NCI-H2107 (cell line): ENCODE measurements around the gene EFEMP1.

Source experiments
- DNase-seq: peaks from one replicate; lab custom pipeline; 2025; lab: John Stamatoyannopoulos, UW

The EFEMP1 gene, protein sequence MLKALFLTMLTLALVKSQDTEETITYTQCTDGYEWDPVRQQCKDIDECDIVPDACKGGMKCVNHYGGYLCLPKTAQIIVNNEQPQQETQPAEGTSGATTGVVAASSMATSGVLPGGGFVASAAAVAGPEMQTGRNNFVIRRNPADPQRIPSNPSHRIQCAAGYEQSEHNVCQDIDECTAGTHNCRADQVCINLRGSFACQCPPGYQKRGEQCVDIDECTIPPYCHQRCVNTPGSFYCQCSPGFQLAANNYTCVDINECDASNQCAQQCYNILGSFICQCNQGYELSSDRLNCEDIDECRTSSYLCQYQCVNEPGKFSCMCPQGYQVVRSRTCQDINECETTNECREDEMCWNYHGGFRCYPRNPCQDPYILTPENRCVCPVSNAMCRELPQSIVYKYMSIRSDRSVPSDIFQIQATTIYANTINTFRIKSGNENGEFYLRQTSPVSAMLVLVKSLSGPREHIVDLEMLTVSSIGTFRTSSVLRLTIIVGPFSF

DNA sequence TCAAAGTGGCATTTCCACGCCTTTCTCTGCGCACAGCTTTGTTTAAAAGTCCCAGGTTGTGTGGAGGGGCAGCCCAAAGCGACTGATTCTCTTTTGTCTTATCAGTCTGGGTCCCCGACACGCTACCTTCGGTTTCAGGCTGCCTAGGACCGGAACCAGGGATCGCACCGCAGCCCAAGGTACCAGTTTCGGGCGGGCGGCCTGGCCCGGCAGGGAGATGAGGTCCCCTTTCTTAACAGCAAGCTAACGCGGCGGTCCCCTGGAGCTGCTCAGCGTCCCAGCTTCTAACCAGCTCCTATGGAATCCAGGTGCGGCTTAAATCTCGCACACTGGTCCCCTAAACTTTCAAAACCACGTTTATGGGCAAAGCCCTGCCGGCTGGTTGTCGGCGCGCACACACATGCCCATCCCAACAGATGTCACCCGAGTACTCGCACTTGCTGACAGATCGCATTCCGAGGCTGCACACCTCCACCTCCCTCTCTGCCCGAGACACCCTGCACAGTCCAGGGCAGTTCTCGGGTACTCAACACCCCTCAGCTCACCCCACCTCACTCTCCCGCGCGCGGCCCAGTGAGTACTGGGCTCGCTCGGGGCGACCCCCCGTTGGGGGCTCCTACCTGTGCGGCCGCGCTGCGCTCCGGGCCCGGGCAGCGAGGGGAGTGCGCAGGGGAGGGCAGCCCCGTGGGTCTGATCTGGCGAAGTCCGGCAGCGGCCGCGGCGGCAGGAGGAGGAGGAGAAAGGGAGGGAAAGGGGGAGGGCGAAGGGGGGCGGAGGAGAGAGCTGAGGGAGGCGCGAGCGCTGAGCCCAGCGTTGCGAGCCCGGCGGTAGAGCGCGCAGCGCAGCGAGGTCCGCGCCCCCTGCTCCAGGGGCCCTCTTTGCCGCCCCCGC is at the start of gene EFEMP1:
Gene EFEMP1 (minus strand): TSS at position 692 of the 891 bp plus-strand sequence. CDS start 1,342 bp downstream, outside the sequence.
- DNase-seq: peak; percentile 2

DNA sequence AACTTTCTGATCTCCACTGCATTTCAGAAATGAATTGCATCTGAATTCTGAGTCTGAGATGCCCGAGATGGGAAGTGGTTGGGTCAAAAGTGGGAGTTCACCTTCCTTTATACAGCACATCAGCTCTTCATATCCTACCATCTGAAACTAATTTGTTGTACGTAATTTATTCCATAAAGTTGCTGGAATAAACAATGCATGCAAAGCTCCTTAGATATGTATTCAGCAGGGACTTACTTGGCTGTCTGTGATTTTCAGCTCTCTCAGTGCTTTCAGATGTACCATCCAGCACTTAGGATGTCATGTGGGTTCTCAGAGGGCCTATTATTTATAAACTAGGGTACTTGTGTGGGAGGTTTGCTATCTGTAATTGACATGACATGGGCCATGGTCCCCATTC is 46.9 kb upstream of the EFEMP1 start:
- DNase-seq: no peak

DNA sequence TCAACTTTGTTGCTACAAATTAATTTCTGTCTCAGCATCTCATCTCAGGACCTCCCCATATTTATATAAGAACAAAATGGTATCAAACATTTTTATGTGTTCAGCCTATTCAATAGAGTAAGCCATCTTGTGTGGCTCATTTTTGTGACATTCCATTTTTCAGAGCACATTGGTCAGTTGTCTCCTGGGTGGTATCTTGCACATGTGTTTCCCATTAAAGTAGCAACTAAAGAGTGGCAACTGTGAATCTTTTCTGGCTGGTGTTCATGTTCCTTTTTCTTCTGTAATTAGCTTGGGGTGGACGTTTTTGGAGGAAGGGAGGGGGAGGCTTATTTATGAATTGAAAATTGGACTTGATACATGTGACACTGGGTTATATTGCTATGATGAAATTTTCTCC is 45.4 kb upstream of the EFEMP1 start:
- DNase-seq: no peak

DNA sequence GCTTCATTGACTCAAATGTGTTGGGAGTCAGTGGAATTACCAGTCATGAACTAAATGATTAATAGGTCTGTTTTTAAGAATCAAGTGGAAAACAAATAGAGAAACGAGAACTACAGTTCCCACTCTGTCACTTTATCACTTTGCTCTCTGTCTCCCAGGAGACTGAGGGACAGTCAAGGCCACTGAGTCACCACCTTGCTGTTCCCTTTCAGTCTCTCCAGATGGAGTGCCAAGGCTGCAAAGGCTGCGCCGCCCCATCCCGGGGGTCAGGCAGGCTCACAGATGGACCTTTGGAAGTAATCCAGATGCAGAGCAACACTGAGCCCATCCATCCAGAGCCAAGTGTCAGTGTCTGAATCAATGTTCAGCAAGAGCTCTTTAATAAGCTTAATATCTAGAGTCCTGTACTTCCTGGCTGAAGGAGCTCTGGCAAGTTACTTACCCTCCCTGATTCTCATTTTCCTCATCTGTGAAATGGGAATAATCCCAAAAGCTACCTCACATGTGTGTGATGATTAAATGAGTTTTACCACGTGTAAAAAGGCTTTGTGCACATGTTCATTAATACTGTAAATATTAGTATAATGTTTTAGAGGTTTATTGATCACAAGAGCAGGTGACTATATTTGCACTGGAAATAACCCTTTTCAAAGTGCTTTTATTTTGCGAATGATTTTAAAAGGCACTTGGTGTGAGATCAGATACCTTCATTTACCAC is 43.0 kb upstream of the EFEMP1 start:
- no peak for DNase-seq

DNA sequence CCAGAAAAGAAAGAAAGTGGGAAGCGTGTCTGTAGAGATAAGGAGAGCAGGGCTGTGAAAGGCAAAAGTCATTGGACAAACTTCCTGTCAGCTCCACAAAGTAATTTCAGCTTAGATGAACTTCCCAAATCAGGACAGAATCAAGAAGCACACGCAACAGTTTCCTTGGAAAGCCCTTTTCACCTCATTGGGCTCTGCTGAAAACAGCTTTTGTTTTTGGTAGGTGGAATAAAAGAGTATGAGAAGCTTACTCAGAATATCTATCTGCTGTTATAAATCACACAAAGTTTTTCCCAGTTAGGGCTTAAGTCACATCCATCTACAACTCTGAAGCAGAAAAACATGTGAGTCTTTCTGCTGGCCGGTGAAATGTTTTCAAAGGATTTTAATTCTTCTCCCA is 42.4 kb upstream of the EFEMP1 start:
- no peak for DNase-seq

DNA sequence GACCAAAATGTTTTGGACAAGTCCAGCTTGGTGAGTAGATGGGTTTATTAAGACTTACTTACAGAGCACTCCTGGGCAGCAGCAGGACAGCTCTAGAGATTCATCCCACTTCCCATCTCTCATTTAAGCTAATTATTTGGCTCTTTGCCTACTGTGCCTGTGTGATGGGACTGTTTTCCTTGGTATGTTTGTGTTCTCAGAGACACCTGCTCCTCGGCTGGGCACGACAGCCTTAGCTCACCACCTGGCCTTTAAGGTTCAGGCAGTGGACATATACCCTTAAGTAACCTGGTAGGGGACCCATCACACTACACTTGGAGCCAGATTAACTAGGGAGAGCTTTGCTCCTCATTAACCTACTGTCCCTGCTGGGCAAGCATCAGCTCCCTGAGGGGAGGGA is 41.7 kb upstream of the EFEMP1 start:
- no peak for DNase-seq

DNA sequence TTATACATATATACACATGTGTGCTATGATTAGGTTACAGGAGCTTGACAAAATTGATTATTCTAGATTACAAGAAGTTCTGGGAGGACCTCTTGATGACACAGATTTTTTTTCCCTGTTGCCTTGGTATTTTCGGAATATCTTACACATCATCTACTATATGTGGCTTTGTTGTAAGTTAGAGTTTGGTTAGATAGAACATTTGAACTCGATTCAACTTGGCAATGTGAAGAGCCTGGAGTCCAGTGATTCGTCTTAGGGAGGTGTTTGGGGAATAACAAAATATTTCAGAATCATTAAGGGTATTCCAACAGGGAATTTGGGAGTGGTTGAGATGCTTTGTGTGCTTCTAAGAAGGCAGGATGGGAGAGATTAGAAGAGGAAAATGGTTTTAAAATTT is 39.3 kb upstream of the EFEMP1 start:
- DNase-seq: no peak

DNA sequence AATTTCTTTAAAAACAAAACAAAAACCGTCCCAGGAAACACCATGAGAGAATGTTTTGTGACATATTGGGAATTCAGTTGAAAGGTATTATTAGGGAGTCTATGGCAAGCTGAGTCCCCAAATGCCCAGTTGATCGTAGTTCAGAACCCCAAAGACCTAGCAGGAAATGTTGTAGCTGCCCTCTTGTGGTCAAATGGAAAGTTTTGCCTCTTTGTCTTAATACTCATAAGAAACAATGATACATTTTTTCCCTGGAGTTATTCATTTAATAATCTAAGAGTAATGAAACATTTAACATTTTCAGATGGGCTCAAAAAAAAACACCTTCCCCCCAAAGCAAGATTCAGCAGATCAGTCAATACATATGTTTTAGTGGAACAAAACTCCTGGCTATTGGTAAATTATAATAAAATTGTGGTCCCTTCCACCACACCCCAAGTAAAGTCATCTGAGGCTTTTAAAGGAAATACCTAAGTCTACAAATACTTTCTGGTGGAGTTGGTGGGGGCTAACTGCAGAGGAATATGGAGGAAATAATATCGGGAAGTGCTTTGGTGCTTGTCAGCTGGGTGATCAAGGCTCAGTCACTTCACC is 37.8 kb upstream of the EFEMP1 start:
- DNase-seq: peak; percentile 4

DNA sequence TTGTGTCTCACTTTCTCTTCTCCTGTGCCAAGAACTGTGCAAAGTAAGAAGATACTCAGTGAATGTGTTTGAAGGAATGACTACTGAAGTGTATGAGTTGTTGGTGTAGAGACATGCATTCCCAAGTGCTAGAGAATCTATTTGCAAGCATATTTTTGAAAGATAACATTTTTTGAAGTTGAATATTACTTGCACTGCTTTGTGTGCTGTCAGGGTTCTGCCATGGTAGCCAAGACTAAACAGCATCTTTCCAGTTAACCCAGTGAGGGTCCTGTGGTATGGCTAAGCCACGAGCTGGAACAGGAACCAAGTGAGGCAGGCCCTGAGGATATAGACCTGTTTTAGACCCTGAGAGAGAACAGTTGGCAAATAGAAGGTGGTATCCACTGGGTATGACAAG is 35.2 kb upstream of the EFEMP1 start:
- no peak for DNase-seq

DNA sequence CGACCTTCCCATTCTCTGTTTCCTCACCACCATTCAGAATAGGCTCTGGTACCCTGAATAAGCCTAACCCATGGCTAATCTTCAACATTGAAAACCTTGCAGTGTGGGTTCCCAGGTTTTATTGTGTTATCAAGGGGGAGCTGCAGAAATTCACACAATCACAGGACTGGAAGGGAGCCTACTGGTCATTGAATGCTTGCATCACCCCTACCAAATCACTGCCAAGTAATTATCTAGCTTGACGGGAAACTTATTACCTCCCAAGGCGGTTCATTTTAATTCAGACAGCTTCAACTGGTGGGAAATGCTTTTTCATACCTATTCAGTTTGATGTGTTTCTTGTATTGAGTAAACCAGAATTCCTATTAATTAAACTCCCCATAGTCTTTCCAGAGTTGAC is 33.6 kb upstream of the EFEMP1 start:
- no peak for DNase-seq

DNA sequence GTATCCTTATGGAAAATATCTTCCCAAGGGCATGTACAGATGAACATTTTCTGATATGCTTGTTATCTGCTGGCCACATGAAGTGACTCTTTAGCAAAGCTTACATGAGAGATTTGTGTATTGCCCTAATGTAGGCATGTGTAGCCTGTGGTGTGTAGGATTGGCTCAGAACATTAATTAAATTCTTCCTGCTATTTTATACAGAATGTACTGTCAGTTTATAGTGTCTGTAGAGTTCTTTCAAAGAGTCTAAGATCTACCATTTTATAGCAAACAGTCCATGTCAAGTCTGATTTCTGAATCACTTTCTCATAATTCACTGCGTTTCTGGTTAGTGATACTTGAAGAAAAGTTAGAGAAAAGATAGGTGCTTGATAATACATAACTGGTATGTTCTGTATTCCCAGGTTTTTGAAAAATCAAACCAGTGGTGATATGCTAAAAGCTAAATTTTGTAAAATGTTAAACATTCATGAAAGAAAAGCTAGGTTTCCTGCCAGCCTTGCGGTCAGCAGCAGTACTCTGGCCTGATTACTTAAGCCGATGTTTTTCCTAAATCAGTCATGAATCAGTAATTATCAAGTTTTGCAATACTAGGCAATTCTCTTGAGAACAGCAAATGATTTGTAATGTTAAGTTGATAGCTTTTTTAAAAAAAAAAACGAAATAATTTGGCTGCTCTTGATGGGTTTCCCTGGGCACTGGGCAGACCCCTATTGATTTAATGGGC is 30.9 kb upstream of the EFEMP1 start:
- no peak for DNase-seq

DNA sequence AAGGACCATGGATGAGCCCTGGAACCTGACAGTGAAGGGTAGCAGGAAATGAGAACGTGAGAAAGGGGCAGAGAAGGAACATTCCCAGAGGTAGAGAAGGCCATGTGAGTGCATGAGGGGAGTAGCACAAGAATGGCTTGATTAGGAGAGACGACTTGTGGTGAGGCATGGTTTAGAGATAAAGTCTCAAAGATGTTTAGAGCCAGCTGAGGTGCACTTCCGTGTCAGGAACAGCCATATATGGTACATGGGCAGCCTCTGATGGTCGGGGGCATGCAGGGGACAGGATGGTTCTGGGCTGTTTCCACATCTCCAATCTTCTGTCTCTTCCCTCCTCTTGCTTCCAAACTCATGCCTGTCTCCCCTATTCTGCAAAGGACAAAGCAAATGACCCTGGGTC is 28.8 kb upstream of the EFEMP1 start:
- DNase-seq: no peak

DNA sequence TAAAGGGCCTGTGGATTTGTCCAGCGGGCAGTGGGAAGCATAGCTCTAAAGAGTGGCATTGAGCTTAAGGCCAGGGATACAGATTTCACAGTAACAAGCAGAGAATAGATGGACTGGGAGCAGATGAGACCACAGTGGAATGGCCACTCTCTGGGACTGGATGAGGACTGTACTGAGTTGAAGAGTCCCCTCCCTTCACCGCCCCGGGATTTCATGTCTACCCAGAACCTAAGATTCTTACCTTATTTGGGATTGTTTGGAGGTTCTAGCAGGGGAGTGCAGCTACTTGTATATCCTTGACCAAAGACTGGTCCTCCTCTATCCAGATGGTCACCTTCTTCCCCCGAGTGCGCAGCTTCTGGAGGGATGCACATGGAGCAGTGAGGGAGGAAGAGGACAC is 28.0 kb upstream of the EFEMP1 start:
- no peak for DNase-seq

DNA sequence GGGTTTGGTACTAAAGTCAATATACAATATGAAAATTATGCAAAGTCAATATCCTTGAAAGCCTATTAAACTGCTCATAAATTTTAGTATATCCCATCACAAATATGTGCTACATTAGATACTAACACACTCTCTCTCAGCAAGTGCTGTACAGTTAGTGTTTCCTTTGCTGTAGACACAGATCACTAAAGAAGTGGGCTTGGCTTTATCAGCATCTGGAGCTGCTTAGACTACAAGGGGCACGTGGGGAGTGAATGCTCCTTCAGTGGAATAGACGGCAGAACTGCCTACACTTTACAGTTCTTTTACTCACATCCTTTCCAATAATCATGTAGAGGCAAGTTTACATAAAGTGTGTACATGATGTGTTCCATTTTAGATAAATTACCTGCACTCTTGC is 26.0 kb upstream of the EFEMP1 start:
- DNase-seq: no peak

DNA sequence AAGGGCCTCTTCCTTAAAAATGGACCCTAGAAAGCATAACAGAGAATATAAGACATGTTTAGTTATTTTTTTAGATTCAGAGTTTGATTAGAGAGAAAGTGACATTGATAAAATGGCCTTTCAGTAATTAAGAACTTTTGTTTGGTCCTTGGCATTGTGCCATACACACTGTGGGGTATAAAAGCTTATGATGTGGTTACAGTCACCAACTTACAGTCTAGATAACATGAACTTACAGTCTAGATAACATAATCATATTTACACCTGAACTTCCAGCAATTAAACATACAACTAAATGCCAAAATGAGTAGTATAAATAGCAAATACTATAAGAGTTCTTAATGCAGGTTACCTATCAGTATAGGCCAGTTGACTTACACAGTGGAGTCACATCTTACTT is 25.6 kb upstream of the EFEMP1 start:
- DNase-seq: no peak

DNA sequence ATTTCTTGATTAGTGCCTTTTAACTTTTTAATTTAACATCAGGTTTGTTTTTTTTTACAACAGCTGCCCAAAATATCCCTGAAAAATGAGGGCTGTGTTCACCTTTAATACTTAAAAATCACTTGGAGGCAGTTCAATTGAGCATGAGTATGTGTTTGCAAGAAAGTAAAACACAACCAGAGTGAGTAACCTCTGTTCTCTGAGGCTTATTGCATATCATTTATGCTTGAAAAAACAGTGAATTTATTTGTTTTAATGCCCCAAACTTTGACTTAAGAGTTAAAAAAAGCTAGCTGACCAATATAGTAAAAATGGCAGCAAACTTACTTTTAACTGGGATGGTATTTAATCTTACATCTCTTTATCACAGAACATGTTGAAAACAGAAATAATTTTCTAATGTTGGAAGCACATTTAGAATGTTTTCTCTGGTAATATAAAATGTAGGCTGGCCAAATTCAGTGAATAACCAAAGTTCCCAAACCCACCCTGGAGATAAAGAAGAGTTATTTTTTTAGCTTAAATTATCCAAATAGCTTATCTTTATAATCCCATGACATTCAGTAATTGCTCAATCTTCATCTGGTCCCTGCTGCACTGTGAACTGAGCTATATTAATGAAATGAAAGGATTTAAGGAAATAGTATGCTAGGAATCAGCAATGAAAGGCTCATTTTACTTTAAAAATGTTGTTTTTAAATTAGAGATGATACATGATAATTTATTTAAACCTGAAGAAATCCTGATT is 24.8 kb upstream of the EFEMP1 start:
- no peak for DNase-seq

DNA sequence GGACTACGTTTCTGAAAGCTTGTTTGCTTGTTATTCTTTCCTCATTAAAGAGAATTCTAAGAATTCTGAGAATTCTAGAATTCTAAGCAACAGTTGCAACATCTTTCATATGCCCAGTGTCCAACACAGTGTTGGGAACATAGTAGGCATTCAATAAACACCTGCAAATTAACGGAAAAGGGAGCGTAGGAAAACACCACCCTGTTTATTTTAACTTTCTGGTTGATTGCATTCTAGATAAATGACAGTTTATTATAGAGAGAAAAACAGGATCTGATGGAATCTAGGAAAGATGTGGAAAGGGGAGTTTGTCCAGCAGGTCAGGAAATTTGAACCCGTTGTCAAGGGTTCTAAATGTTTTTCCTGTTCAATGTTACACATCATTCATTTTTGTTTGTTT is 24.2 kb upstream of the EFEMP1 start:
- DNase-seq: no peak

DNA sequence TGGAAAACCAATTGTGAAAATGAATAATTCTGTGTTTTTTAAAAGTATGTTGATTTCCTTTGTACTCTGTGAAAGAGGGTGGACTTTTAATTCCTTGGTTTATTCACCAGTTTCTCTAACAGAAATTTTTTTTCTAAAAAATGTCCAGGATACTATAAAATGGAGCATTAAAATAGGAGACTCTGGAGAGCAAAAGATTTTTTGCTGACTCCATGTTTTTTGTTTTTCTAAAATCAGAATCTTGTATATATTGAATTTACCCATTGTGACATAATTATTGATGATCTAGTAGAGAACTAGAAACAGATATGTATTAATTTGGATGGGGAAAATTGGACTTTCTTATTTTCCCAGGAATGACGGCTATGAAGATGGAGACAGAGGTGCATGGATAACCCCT is 23.2 kb upstream of the EFEMP1 start:
- no peak for DNase-seq

DNA sequence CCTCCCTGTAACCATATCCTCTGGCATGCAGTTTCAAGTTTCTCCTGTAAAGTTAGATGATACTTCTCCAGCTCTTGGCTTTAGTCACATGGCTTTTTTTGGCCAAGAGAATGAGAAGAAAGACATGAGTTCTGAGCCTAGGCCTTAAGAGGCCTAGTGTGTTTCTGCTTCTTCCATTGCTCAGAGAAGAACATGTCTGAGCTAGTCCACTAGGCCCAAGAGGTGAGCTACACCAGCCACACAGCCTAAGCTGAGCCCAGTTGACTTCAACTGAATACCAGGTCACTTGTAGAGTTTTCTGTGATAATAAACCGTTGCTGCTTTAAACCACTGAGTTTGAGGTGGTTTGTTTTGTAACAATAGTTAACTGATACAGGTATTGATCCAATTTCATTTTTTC is 19.9 kb upstream of the EFEMP1 start:
- DNase-seq: no peak

DNA sequence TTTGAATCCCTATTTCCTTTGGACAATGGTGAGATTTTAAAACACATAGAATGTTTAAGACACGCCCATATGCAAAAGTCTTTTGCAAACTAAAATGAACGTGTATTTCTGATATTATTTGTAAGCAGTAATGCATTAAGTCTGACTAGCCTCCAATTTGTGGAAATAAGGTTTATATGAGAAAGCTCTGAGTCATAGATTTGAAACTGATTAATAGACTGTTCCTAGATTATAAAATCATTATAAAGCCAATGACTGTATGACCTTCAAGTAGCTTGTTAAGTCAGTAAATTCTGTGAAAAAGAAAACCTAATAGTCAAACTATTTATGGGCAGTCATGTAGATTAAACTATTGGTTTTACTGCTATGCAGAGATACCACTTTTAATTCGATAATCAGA is 12.8 kb upstream of the EFEMP1 start:
- no peak for DNase-seq

DNA sequence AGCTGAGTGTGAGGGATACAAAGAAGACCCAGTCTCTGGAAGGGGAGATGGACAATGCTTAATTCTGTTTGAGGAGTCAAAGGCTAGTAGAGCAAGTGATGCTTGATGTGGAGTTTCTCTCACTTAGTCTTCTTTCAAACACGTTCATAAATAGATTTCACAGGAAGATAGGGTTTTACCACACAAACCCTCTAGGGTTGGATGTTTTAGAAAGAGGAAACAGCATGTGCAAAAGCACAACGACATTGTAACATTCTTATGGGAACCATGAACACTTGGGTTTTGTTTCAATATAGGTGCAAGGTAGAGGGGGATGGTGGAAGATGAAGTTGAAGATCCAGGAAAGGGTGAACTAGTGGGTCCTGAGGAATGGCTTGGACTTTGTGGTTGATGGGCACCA is 10.8 kb upstream of the EFEMP1 start:
- DNase-seq: no peak
